ENCODE measurements around the gene MEMO1. TPM values are rescaled to one million over a fixed set of nuclear protein-coding genes. Genes with fewer than 3 reads are reported as not detected.
"Not testable (repeated sequence)": the region's sequence is repeated elsewhere in the genome, so short reads cannot be mapped to it uniquely, and the experiment has no call there.

The MEMO1 gene
- polyA plus RNA-seq, 1 of the 3 experiments (the other 2 are of a cell fraction), result 54.3 TPM

- ChIA-PET POLR2A (no interaction called here), CTCF (interaction anchor here (1.2 to 1.4 kb wide), 2 partner anchors 10 to 12 kb away, joined by 3 read pairs; no protein-coding TSS in a partner anchor)
- WGBS (ENCODE audit: low lambda C conversion rate), result 96% methylated on average over 3 of the region's 3 CpGs
- H3K9me3 ChIP-seq, result no peaks in the 10 kb centered on the region
- H3K4me2 ChIP-seq, result no peak overlapping the region
- no peak overlapping the region for H3K27ac ChIP-seq (ENCODE audit: low read depth in 2 of 2, low read length in 1 of 2)
- no peak overlapping the region for H2AFZ ChIP-seq (ENCODE audit: low read depth)
- TF ChIP-seq ZBTB33 (IDR thresholded peaks at IDR 0.05; ENCODE audit: borderline replicate concordance, low read depth) (no peak), GATA2 (CRISPR knock-in tag; IDR thresholded peaks at IDR 0.05) (no peak), TEAD4 (IDR thresholded peaks at IDR 0.05; ENCODE audit: borderline replicate concordance, insufficient read depth) (no peak), MEF2A (IDR thresholded peaks at IDR 0.05; ENCODE audit: borderline replicate concordance, low read depth) (no peak)
- DNase-seq, result no peak
- H3K9me2 ChIP-seq, result no peaks in the 10 kb centered on the region
- no peak overlapping the region for H3K9ac ChIP-seq
- no peaks in the 10 kb centered on the region for H4K20me1 ChIP-seq (ENCODE audit: insufficient read depth)
- H3K79me2 ChIP-seq (ENCODE audit: insufficient read depth), result no peaks in the 10 kb centered on the region; the same call in 1 of the 2 replicates
- H3K4me3 ChIP-seq (ENCODE audit: low read depth in 2 of 2, low read length in 1 of 2), result no peak overlapping the region
- H3K4me1 ChIP-seq (ENCODE audit: control insufficient read depth in 1 of 2, insufficient read depth in 2 of 2, low read depth in 1 of 2, low read length in 1 of 2), result no peaks in the 10 kb centered on the region
- H3K27me3 ChIP-seq (ENCODE audit: insufficient read depth), result no peaks in the 10 kb centered on the region
- H3F3A ChIP-seq (replicated peaks; ENCODE audit: insufficient read depth), result peaks cover 9% of the 10 kb centered on the region
- H3K36me3 ChIP-seq (replicated peaks in 1 of 2; ENCODE audit: control insufficient read depth in 1 of 2, insufficient read depth in 2 of 2, low read length in 1 of 2), result peaks cover 23 to 32% of the 10 kb centered on the region in 2 experiments
Measured at GRCh38 chr2:31863867-31864266, 146.9 kb downstream of the MEMO1 start.

- H3K4me2 ChIP-seq; H4K20me1 ChIP-seq (ENCODE audit: insufficient read depth); CTCF ChIA-PET; H3K4me3 ChIP-seq (ENCODE audit: low read depth in 2 of 2, low read length in 1 of 2); H2AFZ ChIP-seq (ENCODE audit: low read depth); H3K4me1 ChIP-seq (ENCODE audit: control insufficient read depth in 1 of 2, insufficient read depth in 2 of 2, low read depth in 1 of 2, low read length in 1 of 2); H3K9me3 ChIP-seq; H3K9ac ChIP-seq; H3K27me3 ChIP-seq (ENCODE audit: insufficient read depth); H3K9me2 ChIP-seq; H3K79me2 ChIP-seq (ENCODE audit: insufficient read depth); POLR2A ChIA-PET; H3F3A ChIP-seq (replicated peaks; ENCODE audit: insufficient read depth); H3K27ac ChIP-seq (ENCODE audit: low read depth in 2 of 2, low read length in 1 of 2); DNase-seq: not testable (repeated sequence)
- whole genome bisulfite sequencing (ENCODE audit: low lambda C conversion rate), result 97% methylated on average over 9 of the region's 9 CpGs
- H3K36me3 ChIP-seq (replicated peaks in 1 of 2; ENCODE audit: control insufficient read depth in 1 of 2, insufficient read depth in 2 of 2, low read length in 1 of 2), result peaks cover 19 to 26% of the 10 kb centered on the region in 2 experiments
Measured at GRCh38 chr2:31863015-31863656, 147.7 kb downstream of the MEMO1 start.

GRCh38 chr2:31859959-31860358 is 150.8 kb downstream of the MEMO1 start:
- Histone ChIP-seq H3K9me3 (no peaks in the 10 kb centered on the region), H3K9ac (no peak overlapping the region), H2AFZ (ENCODE audit: low read depth) (no peak overlapping the region), H3K9me2 (no peaks in the 10 kb centered on the region), H3K4me3 (ENCODE audit: low read depth in 2 of 2, low read length in 1 of 2) (no peak overlapping the region), H3K4me2 (no peak overlapping the region), H3K36me3 (replicated peaks in 1 of 2; ENCODE audit: control insufficient read depth in 1 of 2, insufficient read depth in 2 of 2, low read length in 1 of 2) (peaks cover 14% of the 10 kb centered on the region in 2 experiments), H3F3A (replicated peaks; ENCODE audit: insufficient read depth) (peaks cover 2% of the 10 kb centered on the region), H3K27me3 (ENCODE audit: insufficient read depth) (no peaks in the 10 kb centered on the region), H4K20me1 (ENCODE audit: insufficient read depth) (no peaks in the 10 kb centered on the region), H3K27ac (ENCODE audit: low read depth in 2 of 2, low read length in 1 of 2) (no peak overlapping the region), H3K4me1 (ENCODE audit: control insufficient read depth in 1 of 2, insufficient read depth in 2 of 2, low read depth in 1 of 2, low read length in 1 of 2) (no peaks in the 10 kb centered on the region), H3K79me2 (ENCODE audit: insufficient read depth) (no peaks in the 10 kb centered on the region)
- ChIA-PET POLR2A (no interaction called here), CTCF (no interaction called here)
- DNase-seq, result no peak
- TF ChIP-seq JUND (IDR thresholded peaks at IDR 0.05) (no peak), IRF3 (IDR thresholded peaks at IDR 0.05; ENCODE audit: low read depth, low read length) (no peak), FOXJ3 (CRISPR knock-in tag; IDR thresholded peaks at IDR 0.05) (no peak), RAD21 (IDR thresholded peaks at IDR 0.05; ENCODE audit: low read length) (no peak), MAX (IDR thresholded peaks at IDR 0.05; ENCODE audit: low read depth) (no peak), TEAD4 (IDR thresholded peaks at IDR 0.05; ENCODE audit: borderline replicate concordance, insufficient read depth) (no peak), NFIC (IDR thresholded peaks at IDR 0.05; ENCODE audit: borderline replicate concordance) (no peak), EZH2phosphoT487 (IDR thresholded peaks at IDR 0.05; ENCODE audit: borderline replicate concordance, low read depth) (no peak), ZBTB33 (IDR thresholded peaks at IDR 0.05; ENCODE audit: borderline replicate concordance, low read depth) (no peak), FOSL2 (IDR thresholded peaks at IDR 0.05; ENCODE audit: borderline replicate concordance, low read depth) (no peak)
- whole genome bisulfite sequencing (ENCODE audit: low lambda C conversion rate), result 100% methylated on average over 2 of the region's 2 CpGs
